Measurements from ENCODE around the gene MRTFB. TPM values are rescaled to one million over a fixed set of nuclear protein-coding genes. Genes with fewer than 3 reads are reported as not detected.

Gene MRTFB
- total and polyA plus RNA-seq, 2 donors (not counting 3 experiments of a cell fraction or from before 2014, with no cell fraction given) = 19.6 to 49.5 TPM

DNA sequence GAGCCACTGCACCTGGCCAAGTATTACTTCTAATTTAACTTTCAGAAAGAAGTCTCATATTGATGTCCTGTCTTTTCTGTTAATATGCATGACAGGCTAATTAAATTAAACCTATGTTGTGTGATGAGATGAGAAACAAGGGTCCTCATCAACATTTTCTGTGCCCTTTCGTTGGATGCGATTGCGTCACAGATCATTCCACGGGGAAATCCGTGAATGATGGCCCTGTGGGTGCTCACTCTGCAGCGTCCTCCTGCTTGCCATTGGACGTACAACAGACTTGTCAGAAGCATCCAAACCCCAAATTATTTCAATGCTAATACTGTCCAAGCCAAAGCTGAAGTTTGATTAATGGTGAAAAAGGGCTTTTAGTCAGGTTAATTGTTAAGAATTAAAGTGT is 197.0 kb downstream of the MRTFB start:
- no peaks in the 10 kb centered on the region for H4K20me1 ChIP-seq (replicated peaks; ENCODE audit: control insufficient read depth, extremely low read depth, insufficient read depth, low read length)
- H3K9ac ChIP-seq (replicated peaks; ENCODE audit: extremely low read depth, insufficient read depth, low read length) = no peak overlapping the region
- H3K36me3 ChIP-seq (ENCODE audit: control insufficient read depth in 2 of 2, extremely low read depth in 1 of 2, insufficient read depth in 2 of 2, low read length in 2 of 2) = peaks cover 3 to 12% of the 10 kb centered on the region in 2 experiments
- POLR2A ChIA-PET = no interaction called here
- no peak overlapping the region for H2AFZ ChIP-seq (ENCODE audit: low read depth, low read length)
- no peak overlapping the region for H3K4me3 ChIP-seq (replicated peaks in 1 of 3; ENCODE audit: insufficient read depth in 1 of 3, low read depth in 1 of 3, low read length in 3 of 3)
- intact Hi-C loops (cut with micrococcal nuclease) (no loop called here), dilution Hi-C loops (cut with MboI; ENCODE audit: extremely low pct_ligation_motif_present, low sequenced_read_pairs) (no loop called here)
- no peak overlapping the region for H3K27ac ChIP-seq (ENCODE audit: insufficient read depth, low read depth, low read length)
- H3K79me2 ChIP-seq (ENCODE audit: control insufficient read depth, insufficient read depth, low read length) = no peaks in the 10 kb centered on the region
- BruUV-seq (replicated peaks) = no TSS peak
- H3K27me3 ChIP-seq (ENCODE audit: control insufficient read depth in 2 of 2, insufficient read depth in 2 of 2, low read length in 2 of 2) = no peaks in the 10 kb centered on the region
- no peak overlapping the region for H3K4me2 ChIP-seq (ENCODE audit: insufficient read depth, low read length)
- no peaks in the 10 kb centered on the region for H3K9me3 ChIP-seq (replicated peaks; ENCODE audit: control insufficient read depth, insufficient read depth, low read length)
- DNase-seq (ENCODE audit: low read depth, low spot score) (no peak), FAIRE-seq (no peak)
- no peak for TF ChIP-seq MYC (IDR thresholded peaks at IDR 0.05; ENCODE audit: low read depth, low read length)
- TF ChIP-seq FOS (IDR thresholded peaks at IDR 0.05; ENCODE audit: borderline replicate concordance, insufficient read depth, low read length) = no peak
- TF ChIP-seq POLR2A (IDR thresholded peaks at IDR 0.05; ENCODE audit: low read depth, low read length) = no peak
- no peak for TF ChIP-seq GATA2 (IDR thresholded peaks at IDR 0.05; ENCODE audit: insufficient read depth, insufficient read length, low read depth, low read length)
- no peak for TF ChIP-seq POLR2AphosphoS5 (IDR thresholded peaks at IDR 0.05; ENCODE audit: insufficient read depth, low read depth, low read length)
- TF ChIP-seq, protein P1, sequence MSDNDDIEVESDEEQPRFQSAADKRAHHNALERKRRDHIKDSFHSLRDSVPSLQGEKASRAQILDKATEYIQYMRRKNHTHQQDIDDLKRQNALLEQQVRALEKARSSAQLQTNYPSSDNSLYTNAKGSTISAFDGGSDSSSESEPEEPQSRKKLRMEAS (IDR thresholded peaks at IDR 0.05; ENCODE audit: insufficient read depth, insufficient read length) = no peak
- no peak for TF ChIP-seq EZH2 (IDR thresholded peaks at IDR 0.05; ENCODE audit: borderline replicate concordance, low read depth, low read length, severe bottlenecking)
- no peaks in the 10 kb centered on the region for H3K9me1 ChIP-seq (replicated peaks; ENCODE audit: control insufficient read depth, extremely low read depth, insufficient read depth, low read length)
- H3K4me1 ChIP-seq (ENCODE audit: control insufficient read depth, extremely low read depth, insufficient read depth, low read length) = no peaks in the 10 kb centered on the region
- CTCF ChIA-PET = no interaction called here

DNA sequence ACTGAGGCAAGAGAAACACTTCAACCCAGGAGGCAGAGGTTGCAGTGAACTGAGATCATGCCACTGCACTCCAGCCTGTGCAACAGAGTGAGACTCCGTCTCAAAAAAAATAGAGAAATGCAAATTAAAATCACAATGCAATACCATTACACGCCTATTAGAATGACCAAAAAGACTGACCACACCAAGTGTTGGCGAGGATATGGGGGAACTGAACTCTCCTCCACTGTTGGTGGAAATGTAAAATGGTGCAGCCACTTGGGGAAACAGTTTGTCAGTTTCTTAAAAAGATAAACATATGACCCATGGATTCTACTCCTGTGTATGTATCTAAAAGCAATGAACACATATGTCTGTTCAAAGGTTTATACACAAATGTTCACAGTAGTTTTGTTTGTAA is 204.8 kb downstream of the MRTFB start:
- Histone ChIP-seq H3K4me3 (replicated peaks in 1 of 3; ENCODE audit: insufficient read depth in 1 of 3, low read depth in 1 of 3, low read length in 3 of 3) (no peak overlapping the region), H4K20me1 (replicated peaks; ENCODE audit: control insufficient read depth, extremely low read depth, insufficient read depth, low read length) (no peaks in the 10 kb centered on the region), H3K79me2 (ENCODE audit: control insufficient read depth, insufficient read depth, low read length) (no peaks in the 10 kb centered on the region), H3K4me1 (ENCODE audit: control insufficient read depth, extremely low read depth, insufficient read depth, low read length) (peaks cover 2% of the 10 kb centered on the region), H3K9me3 (replicated peaks; ENCODE audit: control insufficient read depth, insufficient read depth, low read length) (no peaks in the 10 kb centered on the region), H3K9ac (replicated peaks; ENCODE audit: extremely low read depth, insufficient read depth, low read length) (no peak overlapping the region), H2AFZ (ENCODE audit: low read depth, low read length) (no peak overlapping the region), H3K27me3 (ENCODE audit: control insufficient read depth in 2 of 2, insufficient read depth in 2 of 2, low read length in 2 of 2) (no peaks in the 10 kb centered on the region), H3K4me2 (ENCODE audit: insufficient read depth, low read length) (no peak overlapping the region), H3K9me1 (replicated peaks; ENCODE audit: control insufficient read depth, extremely low read depth, insufficient read depth, low read length) (no peaks in the 10 kb centered on the region), H3K36me3 (ENCODE audit: control insufficient read depth in 2 of 2, extremely low read depth in 1 of 2, insufficient read depth in 2 of 2, low read length in 2 of 2) (no peaks in the 10 kb centered on the region), H3K27ac (ENCODE audit: insufficient read depth, low read depth, low read length) (no peak overlapping the region)
- intact Hi-C loops (cut with micrococcal nuclease) = no loop called here
- no peak for FAIRE-seq
- ChIA-PET CTCF (interaction anchor here (1.5 kb wide), 1 partner anchor 26 kb away, joined by 5 read pairs; no protein-coding TSS in a partner anchor), POLR2A (no interaction called here)
- dilution Hi-C loops (cut with MboI; ENCODE audit: extremely low pct_ligation_motif_present, low sequenced_read_pairs) = no loop called here
- DNase-seq (ENCODE audit: low read depth, low spot score) = no peak
- TF ChIP-seq EZH2 (IDR thresholded peaks at IDR 0.05; ENCODE audit: borderline replicate concordance, low read depth, low read length, severe bottlenecking) (no peak), POLR2AphosphoS5 (IDR thresholded peaks at IDR 0.05; ENCODE audit: insufficient read depth, low read depth, low read length) (no peak), JUN (IDR thresholded peaks at IDR 0.05; ENCODE audit: borderline replicate concordance, insufficient read depth, insufficient read length, low read depth) (no peak), MYC (IDR thresholded peaks at IDR 0.05; ENCODE audit: low read depth, low read length) (no peak), POLR2A (IDR thresholded peaks at IDR 0.05; ENCODE audit: low read depth, low read length) (no peak), GATA2 (IDR thresholded peaks at IDR 0.05; ENCODE audit: insufficient read depth, insufficient read length, low read depth, low read length) (no peak), FOS (IDR thresholded peaks at IDR 0.05; ENCODE audit: borderline replicate concordance, insufficient read depth, low read length) (no peak)
- TF ChIP-seq, protein P2, sequence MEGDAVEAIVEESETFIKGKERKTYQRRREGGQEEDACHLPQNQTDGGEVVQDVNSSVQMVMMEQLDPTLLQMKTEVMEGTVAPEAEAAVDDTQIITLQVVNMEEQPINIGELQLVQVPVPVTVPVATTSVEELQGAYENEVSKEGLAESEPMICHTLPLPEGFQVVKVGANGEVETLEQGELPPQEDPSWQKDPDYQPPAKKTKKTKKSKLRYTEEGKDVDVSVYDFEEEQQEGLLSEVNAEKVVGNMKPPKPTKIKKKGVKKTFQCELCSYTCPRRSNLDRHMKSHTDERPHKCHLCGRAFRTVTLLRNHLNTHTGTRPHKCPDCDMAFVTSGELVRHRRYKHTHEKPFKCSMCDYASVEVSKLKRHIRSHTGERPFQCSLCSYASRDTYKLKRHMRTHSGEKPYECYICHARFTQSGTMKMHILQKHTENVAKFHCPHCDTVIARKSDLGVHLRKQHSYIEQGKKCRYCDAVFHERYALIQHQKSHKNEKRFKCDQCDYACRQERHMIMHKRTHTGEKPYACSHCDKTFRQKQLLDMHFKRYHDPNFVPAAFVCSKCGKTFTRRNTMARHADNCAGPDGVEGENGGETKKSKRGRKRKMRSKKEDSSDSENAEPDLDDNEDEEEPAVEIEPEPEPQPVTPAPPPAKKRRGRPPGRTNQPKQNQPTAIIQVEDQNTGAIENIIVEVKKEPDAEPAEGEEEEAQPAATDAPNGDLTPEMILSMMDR (IDR thresholded peaks at IDR 0.05; ENCODE audit: extremely low read depth in 1 of 2, insufficient read depth in 1 of 2, low read depth in 1 of 2, low read length in 2 of 2) = no peak
- TF ChIP-seq, protein P1 (IDR thresholded peaks at IDR 0.05; ENCODE audit: insufficient read depth, insufficient read length) = no peak
- BruUV-seq (replicated peaks) = no TSS peak

Data from endothelial cell of umbilical vein (primary cell).